ENCODE data around the gene OLIG2.

Gene OLIG2

GRCh38 chr21:33075128-33075527, 49.4 kb downstream of the OLIG2 start:
- H3K4me3 ChIP-seq (ENCODE audit: low read depth, low read length): no peak overlapping the region
- no peak for TF ChIP-seq CTCF (IDR thresholded peaks at IDR 0.05; ENCODE audit: borderline replicate concordance, insufficient read depth, low read depth, low read length)

- H3K4me3 ChIP-seq (ENCODE audit: low read depth, low read length): no peak overlapping the region
- no peak for TF ChIP-seq CTCF (IDR thresholded peaks at IDR 0.05; ENCODE audit: borderline replicate concordance, insufficient read depth, low read depth, low read length)
These were observed 50.0 kb downstream of the OLIG2 start for GRCh38 chr21:33075596-33076195.

GRCh38 chr21:33076600-33077329, 51.0 kb downstream of the OLIG2 start:
- no peak overlapping the region for H3K4me3 ChIP-seq (ENCODE audit: low read depth, low read length)

More at GRCh38 chr21:33076600-33077329, 51.0 kb downstream of the OLIG2 start:
- TF ChIP-seq CTCF (IDR thresholded peaks at IDR 0.05; ENCODE audit: borderline replicate concordance, insufficient read depth, low read depth, low read length): no peak

Data from GM12875 (cell line).